Activated CD4-positive, CD25-positive, alpha-beta regulatory T cell treated with anti-CD3 and anti-CD28 coated beads, Interleukin-2, amount 50 U/mL, for 24 hours (primary cell): ENCODE data around the gene WFDC13.
A peak's percentile ranks its signal among the peaks of the same experiment; 100 is the strongest.
"Not testable (repeated sequence)": the region's sequence is repeated elsewhere in the genome, so short reads cannot be mapped to it uniquely, and the experiment has no call there.

Experiments used
- ATAC-seq, 2 donors: fragments of 150-1000 bp; cut with Tn5 transposase; one replicate each; pipeline ENCODE4 v1.10.0; 2021; ENCODE audit warnings: mild to moderate bottlenecking in 1 of 2, moderate library complexity in 1 of 2

Gene WFDC13

GRCh38 chr20:45701873-45702272, at the start of gene WFDC13:
TSS of gene WFDC13 (plus strand) at chr20:45702038. CDS start at chr20:45702124, 86 bp downstream.
- no peak for ATAC-seq

- not testable (repeated sequence) for ATAC-seq
Measured at GRCh38 chr20:45657038-45657437, 44.8 kb upstream of the WFDC13 start.

- no peak for ATAC-seq
Measured at GRCh38 chr20:45670139-45670538, 31.7 kb upstream of the WFDC13 start, which contains the start of gene WFDC11. TSS of gene WFDC11 (minus strand) at chr20:45670239. CDS start at chr20:45650600, 19,639 bp downstream.

GRCh38 chr20:45672765-45673164, 29.1 kb upstream of the WFDC13 start:
- ATAC-seq = no peak

GRCh38 chr20:45679650-45680049, 22.2 kb upstream of the WFDC13 start:
- ATAC-seq = no peak

- ATAC-seq = no peak
Measured at GRCh38 chr20:45685896-45686295, 15.9 kb upstream of the WFDC13 start.

GRCh38 chr20:45693346-45693745, 8.5 kb upstream of the WFDC13 start:
- not testable (repeated sequence) for ATAC-seq

- no peak for ATAC-seq
Measured at GRCh38 chr20:45695496-45695895, 6.3 kb upstream of the WFDC13 start.

- ATAC-seq = no peak
Measured at GRCh38 chr20:45701104-45701503, 734 bp upstream of the WFDC13 start.

GRCh38 chr20:45704969-45705637, 3.3 kb downstream of the WFDC13 start, which contains the start of gene WFDC10B:
TSS of gene WFDC10B (minus strand) at chr20:45705019. CDS start at chr20:45685992, 19,027 bp downstream.
- no peak for ATAC-seq

- not testable (repeated sequence) for ATAC-seq
Measured at GRCh38 chr20:45716141-45716688, 14.4 kb downstream of the WFDC13 start.

- no peak for ATAC-seq
Measured at GRCh38 chr20:45722047-45722446, 20.2 kb downstream of the WFDC13 start, which contains the start of gene SPINT4. TSS of gene SPINT4 (plus strand) at chr20:45722347. CDS start at chr20:45722368, 21 bp downstream.

- ATAC-seq = no peak
Measured at GRCh38 chr20:45725134-45725533, 23.3 kb downstream of the WFDC13 start.

- ATAC-seq = no peak
Measured at GRCh38 chr20:45727044-45727443, 25.2 kb downstream of the WFDC13 start.

- ATAC-seq = no peak
Measured at GRCh38 chr20:45732199-45732598, 30.4 kb downstream of the WFDC13 start.

GRCh38 chr20:45735552-45735951, 33.7 kb downstream of the WFDC13 start:
- ATAC-seq = no peak

- no peak for ATAC-seq
Measured at GRCh38 chr20:45735988-45736387, 34.1 kb downstream of the WFDC13 start.

- no peak for ATAC-seq
Measured at GRCh38 chr20:45742596-45742995, 40.8 kb downstream of the WFDC13 start.

- no peak for ATAC-seq
Measured at GRCh38 chr20:45745015-45745414, 43.2 kb downstream of the WFDC13 start.

GRCh38 chr20:45751721-45752120, 49.9 kb downstream of the WFDC13 start:
- peak in 1 of 2 donors; percentile 34 for ATAC-seq

GRCh38 chr20:45752746-45753145, 50.9 kb downstream of the WFDC13 start:
- peak; percentile 77 to 79 for ATAC-seq

- no peak for ATAC-seq
Measured at GRCh38 chr20:45758096-45758495, 56.3 kb downstream of the WFDC13 start.
